NB4 (cell line): ENCODE measurements around the gene OLR1.

ENCODE experiments used
- CTCF ChIP-seq: IDR thresholded peaks from one replicate; pipeline ENCODE4 v1.5.1; 2012; ENCODE audit warnings: low read depth, low read length
- MAX ChIP-seq: IDR thresholded peaks from 2 replicates; pipeline ENCODE4 v1.6.1; 2011; ENCODE audit warnings: low read depth, low read length
- MYC ChIP-seq: IDR thresholded peaks from 2 replicates; pipeline ENCODE4 v1.6.1; 2011; ENCODE audit warnings: low read depth, low read length
- POLR2A ChIP-seq: IDR thresholded peaks from 2 replicates; pipeline ENCODE4 v1.6.1; 2011; ENCODE audit warnings: mild to moderate bottlenecking; ENCODE audit not compliant: insufficient read length; ENCODE audit errors: extremely low read depth

- TF ChIP-seq CTCF (no peak), MAX (no peak), POLR2A (no peak), MYC (no peak)
Observed at GRCh38 chr12:10165421-10165820, 6.5 kb downstream of the OLR1 start.
